ENCODE data around the gene SOHLH1.

The SOHLH1 gene

GRCh38 chr9:135743546-135744332 lies 44.5 kb upstream of the SOHLH1 start (continued):
- TF ChIP-seq PRDM2 (tag by site-specific recombination; IDR thresholded peaks at IDR 0.05; ENCODE audit: borderline replicate concordance): no peak
- no peak for TF ChIP-seq ZNF518A (tag by site-specific recombination; conservative IDR thresholded peaks at IDR 0.05; ENCODE audit: low read depth)
- TF ChIP-seq PBX3 (CRISPR knock-in tag; IDR thresholded peaks at IDR 0.05): no peak
- TF ChIP-seq ZNF426 (tag by site-specific recombination; IDR thresholded peaks at IDR 0.05): no peak
- no peak for TF ChIP-seq PRDM6 (tag by site-specific recombination; IDR thresholded peaks at IDR 0.05)
- TF ChIP-seq ZNF239 (tag by site-specific recombination; IDR thresholded peaks at IDR 0.05): no peak
- no peak for TF ChIP-seq GLIS1 (tag by site-specific recombination; IDR thresholded peaks at IDR 0.05)

GRCh38 chr9:135743021-135743420 lies 43.7 kb upstream of the SOHLH1 start:
- no peaks in the 10 kb centered on the region for H3K9me3 ChIP-seq (ENCODE audit: control insufficient read depth, insufficient read depth, low read depth, low read length)
- CTCF ChIA-PET: no interaction called here
- H3K27ac ChIP-seq (ENCODE audit: extremely low read depth, low read depth, low read length): no peak overlapping the region
- H3K36me3 ChIP-seq (ENCODE audit: control insufficient read depth in 2 of 2, insufficient read depth in 1 of 2, low read length in 2 of 2): no peaks in the 10 kb centered on the region
- POLR2A ChIA-PET: no interaction called here
- H3K4me3 ChIP-seq (ENCODE audit: low read depth, low read length): no peak overlapping the region
- no peaks in the 10 kb centered on the region for H3K4me1 ChIP-seq (ENCODE audit: control insufficient read depth, insufficient read depth, low read length)
- no peak for TF ChIP-seq KLF7 (tag by site-specific recombination; IDR thresholded peaks at IDR 0.05; ENCODE audit: borderline replicate concordance)
- no peak for TF ChIP-seq PRDM1 (tag by site-specific recombination; IDR thresholded peaks at IDR 0.05)
- no peak for TF ChIP-seq ZNF266 (tag by site-specific recombination; IDR thresholded peaks at IDR 0.05; ENCODE audit: low read depth)
- TF ChIP-seq HOXC10 (CRISPR knock-in tag; IDR thresholded peaks at IDR 0.05): no peak
- TF ChIP-seq ZNF433 (tag by site-specific recombination; IDR thresholded peaks at IDR 0.05; ENCODE audit: low read depth): no peak
- TF ChIP-seq ZSCAN5A (tag by site-specific recombination; IDR thresholded peaks at IDR 0.05): no peak
- TF ChIP-seq ZNF544 (tag by site-specific recombination; IDR thresholded peaks at IDR 0.05): no peak
- no peak for TF ChIP-seq ZNF10 (tag by site-specific recombination; IDR thresholded peaks at IDR 0.05)
- TF ChIP-seq ZBTB20 (tag by site-specific recombination; IDR thresholded peaks at IDR 0.05): no peak
- no peak for TF ChIP-seq ZNF521 (tag by site-specific recombination; IDR thresholded peaks at IDR 0.05)
- TF ChIP-seq ZNF18 (tag by site-specific recombination; IDR thresholded peaks at IDR 0.05): no peak
- TF ChIP-seq ZNF133 (tag by site-specific recombination; IDR thresholded peaks at IDR 0.05): no peak
- TF ChIP-seq GLIS1 (tag by site-specific recombination; IDR thresholded peaks at IDR 0.05): no peak
